Adipocyte (in vitro differentiated cells): ENCODE results near the gene KSR2.

ENCODE experiments used
- DNase-seq: peaks from one replicate; pipeline ENCODE4 v3.0.0-alpha.2; 2015; ENCODE audit warnings: low read depth
- H3K27me3 ChIP-seq: replicated peaks from 2 replicates; pipeline ENCODE4 v1.7.0; 2013; ENCODE audit warnings: mild to moderate bottlenecking, low read length, moderate library complexity; ENCODE audit not compliant: control insufficient read depth, insufficient read depth
- H3K36me3 ChIP-seq: 2 replicates; pipeline ENCODE4 v1.7.0; 2013; ENCODE audit warnings: low read length, mild to moderate bottlenecking, moderate library complexity; ENCODE audit not compliant: control insufficient read depth, insufficient read depth, severe bottlenecking
- H3K4me1 ChIP-seq: 2 replicates; pipeline ENCODE4 v1.7.0; 2013; ENCODE audit warnings: mild to moderate bottlenecking, low read length, moderate library complexity; ENCODE audit not compliant: control insufficient read depth, insufficient read depth
- H3K4me3 ChIP-seq: 2 replicates; pipeline ENCODE4 v1.7.0; 2013; ENCODE audit warnings: mild to moderate bottlenecking, low read length, moderate library complexity
- H3K9ac ChIP-seq: 2 replicates; pipeline ENCODE4 v1.7.0; 2013; ENCODE audit warnings: mild to moderate bottlenecking, low read length, moderate library complexity
- H3K9me3 ChIP-seq: 2 replicates; pipeline ENCODE4 v1.7.0; 2013; ENCODE audit warnings: mild to moderate bottlenecking, low read length, moderate library complexity; ENCODE audit not compliant: control insufficient read depth

The KSR2 gene

DNA sequence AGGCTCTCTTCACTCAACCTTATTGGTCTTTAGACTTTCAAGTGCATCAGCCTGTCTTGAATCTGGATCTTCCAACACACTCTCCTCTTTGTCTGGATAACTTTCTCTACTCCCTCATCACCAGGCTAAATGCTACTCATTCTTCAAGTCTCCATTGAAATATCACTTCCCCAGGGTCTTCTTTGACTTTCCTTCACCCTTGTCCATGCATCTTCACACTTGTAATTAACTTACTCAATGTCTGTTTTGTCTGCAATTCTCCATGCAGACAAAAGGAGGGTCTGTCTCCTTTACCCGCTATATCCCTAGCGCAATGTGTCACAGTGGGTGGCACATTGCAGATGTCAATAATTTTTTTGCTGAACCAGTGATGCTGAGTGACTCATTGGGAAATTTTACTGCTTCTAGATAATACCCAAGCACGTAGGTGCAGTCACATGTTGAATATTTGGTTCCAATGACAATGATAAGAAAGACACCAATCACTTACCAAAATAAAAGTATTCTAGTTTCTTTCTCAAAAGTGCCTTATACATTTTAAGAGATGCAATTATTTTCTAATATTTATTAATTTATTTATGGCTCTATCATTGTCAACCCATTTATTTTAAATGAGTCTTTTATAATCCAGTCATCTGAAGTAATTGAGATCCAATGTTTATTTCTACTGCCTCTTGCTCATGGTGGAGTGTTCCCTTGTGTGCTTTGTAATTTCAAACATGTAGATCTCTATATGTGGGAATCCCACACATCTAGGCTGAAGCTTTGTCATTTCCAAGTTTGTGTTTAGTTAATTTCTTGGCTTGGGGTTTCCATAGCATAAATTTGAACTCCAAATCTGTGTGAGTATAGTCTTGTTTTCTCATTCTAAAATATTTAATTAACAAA lies 26.0 kb upstream of the KSR2 start:
- Histone ChIP-seq H3K27me3 (no peaks in the 10 kb centered on the region), H3K9me3 (peaks cover 2% of the 10 kb centered on the region), H3K4me1 (no peaks in the 10 kb centered on the region), H3K9ac (no peak overlapping the region), H3K36me3 (no peaks in the 10 kb centered on the region), H3K4me3 (no peak overlapping the region)
- DNase-seq, result no peak

DNA sequence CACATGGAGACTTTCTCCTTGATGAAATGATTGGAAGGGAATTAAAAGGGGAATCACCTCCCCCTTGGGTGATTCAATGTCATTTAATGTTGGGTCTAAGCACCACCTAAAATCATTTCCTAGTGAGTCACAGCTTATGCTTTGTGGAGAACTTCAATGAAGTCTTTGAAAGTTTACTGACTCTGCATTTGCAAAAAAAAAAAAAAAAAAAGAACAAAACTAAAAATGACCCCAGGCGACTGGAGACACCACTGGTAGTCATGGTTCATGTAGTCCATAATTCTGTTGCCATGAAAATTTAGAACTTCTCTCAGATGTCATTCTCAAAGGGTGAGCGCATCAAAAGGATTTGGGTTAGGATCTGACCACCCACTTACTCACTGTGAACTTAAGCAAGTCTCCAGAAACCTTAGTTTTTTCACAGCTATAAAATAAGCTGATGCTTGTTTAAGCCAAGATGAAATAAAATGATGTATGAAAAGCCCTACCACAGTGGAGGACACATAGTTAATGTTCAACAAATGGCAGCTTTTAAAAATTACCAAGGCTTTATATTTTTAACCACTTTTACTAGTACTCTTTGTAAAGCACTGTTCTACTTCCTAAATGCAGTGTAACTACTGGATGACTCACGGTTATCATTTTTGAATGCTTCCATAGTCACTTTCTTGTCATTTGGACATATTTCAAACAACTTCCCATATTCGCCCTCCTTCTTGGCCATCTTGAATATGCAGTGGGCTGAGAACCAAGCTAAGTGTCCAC lies 18.1 kb upstream of the KSR2 start:
- H3K4me1 ChIP-seq, result peaks cover 5% of the 10 kb centered on the region
- no peak overlapping the region for H3K9ac ChIP-seq
- no peak overlapping the region for H3K4me3 ChIP-seq
- no peaks in the 10 kb centered on the region for H3K36me3 ChIP-seq
- no peaks in the 10 kb centered on the region for H3K27me3 ChIP-seq
- H3K9me3 ChIP-seq, result no peaks in the 10 kb centered on the region
- peak; percentile 10 for DNase-seq

DNA sequence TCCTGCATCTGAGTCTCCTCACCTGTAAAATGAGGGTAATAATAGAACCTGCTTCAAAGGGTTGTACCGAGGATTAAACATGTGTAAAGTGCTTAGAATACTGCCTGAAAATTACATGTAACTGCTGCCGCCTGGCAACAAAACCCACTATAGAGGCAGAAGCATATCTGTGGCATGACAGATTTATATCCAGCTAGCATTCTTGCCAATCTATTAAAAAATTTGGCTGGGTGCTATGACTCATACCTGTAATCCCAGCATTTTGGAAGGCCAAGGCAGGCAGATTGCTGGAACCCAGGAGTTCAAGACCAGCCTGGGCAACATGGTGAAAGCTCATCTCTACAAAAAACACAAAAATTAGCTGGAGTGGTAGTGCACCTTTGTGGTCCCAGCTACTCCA lies 16.4 kb upstream of the KSR2 start:
- no peak for DNase-seq
- Histone ChIP-seq H3K36me3 (no peaks in the 10 kb centered on the region), H3K9ac (no peak overlapping the region), H3K9me3 (no peaks in the 10 kb centered on the region), H3K4me1 (peaks cover 7% of the 10 kb centered on the region), H3K4me3 (no peak overlapping the region), H3K27me3 (no peaks in the 10 kb centered on the region)

DNA sequence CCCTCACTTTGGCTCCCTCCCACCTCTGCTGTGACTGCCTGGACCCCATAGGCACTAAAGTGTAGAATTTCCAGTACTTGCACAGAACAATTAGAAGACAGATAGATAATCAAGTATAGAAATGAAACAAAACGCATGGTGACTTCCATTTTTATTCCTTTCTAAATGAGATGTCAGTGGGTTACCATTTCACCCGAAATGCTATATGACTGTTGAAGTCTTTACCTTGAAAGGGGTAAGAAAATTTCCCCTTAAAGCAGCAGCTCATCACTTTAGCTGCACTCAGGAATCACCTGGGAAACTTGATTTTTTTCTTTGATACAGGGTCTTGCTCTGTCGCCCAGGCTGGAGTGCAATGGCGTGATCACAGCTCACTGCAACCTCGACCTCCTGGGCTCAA lies 12.5 kb upstream of the KSR2 start:
- Histone ChIP-seq H3K9me3 (no peaks in the 10 kb centered on the region), H3K27me3 (no peaks in the 10 kb centered on the region), H3K36me3 (no peaks in the 10 kb centered on the region), H3K4me1 (peaks cover 2% of the 10 kb centered on the region), H3K4me3 (no peak overlapping the region), H3K9ac (no peak overlapping the region)
- no peak for DNase-seq

DNA sequence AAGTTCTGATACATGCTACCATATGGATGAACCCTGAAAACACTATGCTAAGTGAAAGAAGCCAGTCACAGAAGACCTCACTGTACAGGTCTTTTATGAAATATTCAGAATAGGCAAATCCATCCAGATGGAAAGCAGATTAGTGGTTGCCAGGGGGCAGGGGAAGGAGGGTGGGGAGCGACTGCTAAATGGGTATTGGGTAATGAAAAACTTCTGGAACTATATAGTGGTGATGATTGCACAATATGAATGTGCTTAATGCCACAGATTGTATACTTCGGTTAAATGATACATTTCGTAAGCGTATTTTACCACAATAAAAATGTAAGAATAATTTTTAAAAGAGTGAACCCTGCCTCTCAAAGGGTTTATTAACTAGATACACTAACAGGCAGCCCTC lies 11.8 kb upstream of the KSR2 start:
- Histone ChIP-seq H3K4me3 (no peak overlapping the region), H3K9ac (no peak overlapping the region), H3K36me3 (no peaks in the 10 kb centered on the region), H3K9me3 (no peaks in the 10 kb centered on the region), H3K4me1 (peaks cover 2% of the 10 kb centered on the region), H3K27me3 (no peaks in the 10 kb centered on the region)
- DNase-seq, result peak; percentile 81

DNA sequence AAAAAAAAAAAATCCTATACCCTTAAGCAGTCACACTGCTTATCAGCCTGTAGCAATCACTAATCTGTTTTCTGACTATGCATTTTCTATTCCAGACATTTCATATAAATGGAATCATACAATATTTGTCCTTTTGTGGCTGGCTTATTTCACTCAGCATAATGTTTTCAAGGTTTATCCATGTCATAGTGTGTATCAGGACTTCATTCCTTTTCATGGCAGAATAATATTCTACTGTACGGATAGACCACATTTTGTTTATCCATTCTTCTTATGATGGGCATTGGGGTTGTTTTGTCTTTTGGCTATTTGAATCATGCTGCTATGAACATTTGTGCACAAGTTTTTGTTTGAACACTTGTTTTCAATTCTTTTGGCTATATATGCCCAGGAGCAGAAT lies 8.6 kb upstream of the KSR2 start:
- Histone ChIP-seq H3K9me3 (no peaks in the 10 kb centered on the region), H3K27me3 (peaks cover 10% of the 10 kb centered on the region)

DNA sequence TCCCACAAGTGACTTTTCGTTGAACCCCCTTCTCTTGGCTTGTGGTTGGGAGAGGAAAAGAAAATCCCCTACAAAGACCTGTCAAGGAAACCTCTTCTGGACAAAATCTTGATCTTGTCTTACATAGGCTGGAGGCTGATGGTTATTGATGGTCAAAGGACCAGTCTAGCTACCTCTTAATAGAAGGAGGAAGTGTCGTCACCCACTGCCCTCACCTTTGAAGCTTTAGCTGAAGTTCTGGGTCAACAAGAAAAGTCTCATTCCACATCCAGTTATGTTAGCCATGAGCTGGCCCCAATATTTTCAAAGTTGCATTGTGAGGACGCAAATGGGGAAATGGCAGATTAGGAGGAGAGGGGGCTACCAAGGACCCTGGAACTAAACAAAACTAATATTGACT lies 6.2 kb upstream of the KSR2 start:
- Histone ChIP-seq H3K9ac (no peak overlapping the region), H3K27me3 (peaks cover 24% of the 10 kb centered on the region), H3K36me3 (no peaks in the 10 kb centered on the region), H3K4me1 (no peaks in the 10 kb centered on the region), H3K9me3 (peaks cover 15% of the 10 kb centered on the region), H3K4me3 (no peak overlapping the region)
- DNase-seq, result no peak

More for the DNA sequence above, 8.6 kb upstream of the KSR2 start:
- peaks cover 2% of the 10 kb centered on the region for H3K4me1 ChIP-seq
- no peak for DNase-seq
- no peak overlapping the region for H3K4me3 ChIP-seq
- H3K36me3 ChIP-seq, result no peaks in the 10 kb centered on the region
- no peak overlapping the region for H3K9ac ChIP-seq

DNA sequence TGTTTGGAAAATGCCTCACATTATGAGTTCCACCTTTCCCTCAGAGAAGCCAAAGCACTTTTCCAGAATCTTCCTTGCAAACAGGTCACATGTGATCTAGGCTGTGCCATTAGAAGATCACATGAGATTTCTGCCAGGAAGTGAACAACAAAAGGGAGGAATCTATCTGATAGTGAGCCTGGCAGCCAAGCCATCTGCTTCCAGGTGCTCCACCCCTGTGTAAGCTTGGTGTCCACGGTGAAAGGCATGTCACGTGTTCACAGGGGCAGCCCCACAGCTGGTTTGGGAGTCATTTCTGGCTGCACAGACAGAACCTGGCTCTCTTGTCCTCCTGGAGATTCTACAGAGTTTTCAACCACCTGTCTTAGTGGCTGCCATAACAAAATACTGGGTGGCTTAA lies 3.5 kb upstream of the KSR2 start:
- no peak overlapping the region for H3K4me3 ChIP-seq
- H3K36me3 ChIP-seq, result no peaks in the 10 kb centered on the region
- H3K27me3 ChIP-seq, result peaks cover 44% of the 10 kb centered on the region
- no peaks in the 10 kb centered on the region for H3K4me1 ChIP-seq
- peaks cover 15% of the 10 kb centered on the region for H3K9me3 ChIP-seq
- no peak for DNase-seq
- no peak overlapping the region for H3K9ac ChIP-seq

DNA sequence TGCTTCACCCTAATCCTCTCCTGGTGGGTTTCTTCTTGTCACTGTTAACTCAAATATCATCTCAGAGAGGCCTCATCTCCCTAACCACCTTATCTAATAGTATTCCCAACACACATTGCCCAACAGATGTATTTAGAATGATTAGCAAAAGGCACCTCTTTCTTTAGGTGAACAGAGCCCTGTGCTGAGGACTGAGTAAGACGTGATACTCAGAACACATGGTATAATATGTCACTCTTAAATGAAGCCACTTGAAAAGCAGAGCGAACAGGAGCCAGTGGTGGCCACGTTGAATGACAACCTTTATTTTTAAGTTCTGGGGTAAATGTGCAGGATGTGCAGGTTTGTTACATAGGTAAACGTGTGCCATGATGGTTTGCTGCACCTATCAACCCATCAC lies 1.5 kb upstream of the KSR2 start:
- Histone ChIP-seq H3K4me3 (no peak overlapping the region), H3K9me3 (peaks cover 18% of the 10 kb centered on the region), H3K27me3 (peaks cover 64% of the 10 kb centered on the region), H3K36me3 (no peaks in the 10 kb centered on the region), H3K4me1 (no peaks in the 10 kb centered on the region), H3K9ac (no peak overlapping the region)
- no peak for DNase-seq

DNA sequence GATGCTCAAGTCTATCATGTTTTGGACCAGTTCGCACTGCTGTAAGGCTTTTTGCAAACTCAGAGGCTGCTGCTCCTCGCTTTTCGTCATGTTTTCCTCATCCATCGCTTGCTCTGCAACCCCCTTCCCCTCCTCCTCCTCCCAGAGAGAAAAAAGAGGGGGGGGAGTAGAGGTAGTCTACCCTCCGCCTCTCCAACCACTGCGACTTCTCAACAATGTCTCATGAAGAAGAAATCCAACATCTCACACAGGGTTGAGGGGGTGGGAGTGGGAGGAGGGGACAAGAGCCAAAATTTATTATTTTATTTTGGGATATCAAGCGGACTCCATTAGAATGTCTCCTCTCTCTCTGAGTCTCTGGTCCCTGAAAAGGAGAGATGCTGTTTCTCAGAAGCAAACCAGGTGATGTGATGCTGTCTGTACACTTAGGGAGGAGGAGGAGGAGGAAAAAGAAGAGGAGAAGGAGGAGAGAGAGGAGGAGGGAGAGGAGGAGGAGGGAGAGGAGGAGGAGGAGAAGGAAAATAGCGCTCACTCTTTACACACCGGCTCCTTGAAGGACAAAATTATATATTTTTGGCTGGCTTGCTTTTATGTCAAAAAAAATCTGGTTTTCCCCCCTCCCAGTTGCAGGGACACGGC lies 520 bp downstream of the KSR2 start:
- Histone ChIP-seq H3K9me3 (peaks cover 25% of the 10 kb centered on the region), H3K36me3 (no peaks in the 10 kb centered on the region), H3K4me1 (no peaks in the 10 kb centered on the region), H3K9ac (no peak overlapping the region), H3K4me3 (peak overlapping the region; percentile 56), H3K27me3 (peaks cover 57% of the 10 kb centered on the region)
- DNase-seq, result no peak

DNA sequence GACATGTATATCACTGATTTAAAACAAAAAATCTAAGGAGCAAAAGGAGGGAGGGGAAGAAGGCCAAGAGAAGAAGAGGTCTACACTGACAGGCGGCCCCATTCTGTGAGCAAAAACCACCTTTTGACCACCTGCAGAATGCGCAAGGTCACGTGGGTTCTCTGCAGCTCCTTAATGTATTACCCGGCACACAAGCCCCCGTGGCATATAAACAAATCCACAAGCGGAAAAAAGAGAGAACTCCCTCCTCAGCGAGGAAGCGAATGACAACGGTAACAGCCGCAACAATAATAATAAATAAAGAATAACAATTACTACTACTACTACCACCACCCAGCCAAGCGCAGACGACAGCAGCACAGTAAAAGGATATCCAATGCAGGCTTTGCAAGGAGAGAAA lies 1.3 kb downstream of the KSR2 start:
- H3K9ac ChIP-seq, result no peak overlapping the region
- H3K4me1 ChIP-seq, result no peaks in the 10 kb centered on the region
- H3K4me3 ChIP-seq, result no peak overlapping the region
- DNase-seq, result no peak
- H3K36me3 ChIP-seq, result no peaks in the 10 kb centered on the region
- peaks cover 57% of the 10 kb centered on the region for H3K27me3 ChIP-seq
- H3K9me3 ChIP-seq, result peaks cover 25% of the 10 kb centered on the region
